ENCODE data around the gene PTPN1.
"Not testable (repeated sequence)": the region's sequence is repeated elsewhere in the genome, so short reads cannot be mapped to it uniquely, and the experiment has no call there.

PTPN1 gene

GRCh38 chr20:50478162-50478990, 31.8 kb upstream of the PTPN1 start:
- DNase-seq (ENCODE audit: low read depth in 3 of 3, low spot score in 1 of 3), result peak; percentile 46 to 49 (median 47)

- no peak for DNase-seq (ENCODE audit: low read depth in 3 of 3, low spot score in 1 of 3)
Measured at GRCh38 chr20:50481741-50482140, 28.4 kb upstream of the PTPN1 start.

GRCh38 chr20:50482396-50482981, 27.7 kb upstream of the PTPN1 start:
- no peak for DNase-seq (ENCODE audit: low read depth in 3 of 3, low spot score in 1 of 3)

GRCh38 chr20:50484271-50484976, 25.8 kb upstream of the PTPN1 start:
- no peak for DNase-seq (ENCODE audit: low read depth in 3 of 3, low spot score in 1 of 3)

- no peak for DNase-seq (ENCODE audit: low read depth in 3 of 3, low spot score in 1 of 3)
Measured at GRCh38 chr20:50487397-50487796, 22.8 kb upstream of the PTPN1 start.

GRCh38 chr20:50488236-50488806, 21.9 kb upstream of the PTPN1 start:
- DNase-seq (ENCODE audit: low read depth in 3 of 3, low spot score in 1 of 3), result no peak

- no peak for DNase-seq (ENCODE audit: low read depth in 3 of 3, low spot score in 1 of 3)
Measured at GRCh38 chr20:50491168-50491567, 19.0 kb upstream of the PTPN1 start.

GRCh38 chr20:50491926-50492634, 18.1 kb upstream of the PTPN1 start:
- DNase-seq (ENCODE audit: low read depth in 3 of 3, low spot score in 1 of 3), result no peak

- no peak for DNase-seq (ENCODE audit: low read depth in 3 of 3, low spot score in 1 of 3)
Measured at GRCh38 chr20:50493881-50494253, 16.3 kb upstream of the PTPN1 start.

- no peak for DNase-seq (ENCODE audit: low read depth in 3 of 3, low spot score in 1 of 3)
Measured at GRCh38 chr20:50494428-50494827, 15.8 kb upstream of the PTPN1 start.

GRCh38 chr20:50496773-50497385, 13.3 kb upstream of the PTPN1 start:
- no peak for DNase-seq (ENCODE audit: low read depth in 3 of 3, low spot score in 1 of 3)

- DNase-seq (ENCODE audit: low read depth in 3 of 3, low spot score in 1 of 3), result no peak
Measured at GRCh38 chr20:50498071-50498776, 12.0 kb upstream of the PTPN1 start.

- DNase-seq (ENCODE audit: low read depth in 3 of 3, low spot score in 1 of 3), result no peak
Measured at GRCh38 chr20:50499938-50500337, 10.2 kb upstream of the PTPN1 start.

- DNase-seq (ENCODE audit: low read depth in 3 of 3, low spot score in 1 of 3), result no peak
Measured at GRCh38 chr20:50501972-50502745, 8.0 kb upstream of the PTPN1 start.

GRCh38 chr20:50504231-50504823, 5.9 kb upstream of the PTPN1 start:
- DNase-seq (ENCODE audit: low read depth in 3 of 3, low spot score in 1 of 3), result no peak

- no peak for DNase-seq (ENCODE audit: low read depth in 3 of 3, low spot score in 1 of 3)
Measured at GRCh38 chr20:50506270-50506579, 4.0 kb upstream of the PTPN1 start.

- not testable (repeated sequence) for DNase-seq (ENCODE audit: low read depth in 3 of 3, low spot score in 1 of 3)
Measured at GRCh38 chr20:50507745-50508144, 2.4 kb upstream of the PTPN1 start.

- DNase-seq (ENCODE audit: low read depth in 3 of 3, low spot score in 1 of 3), result no peak
Measured at GRCh38 chr20:50508171-50508755, 1.9 kb upstream of the PTPN1 start.
